IPS-18a (cell line): ENCODE results near the gene VPS9D1.

Source experiments
- H3K27ac ChIP-seq: one replicate; pipeline ENCODE4 v1.5.1; 2013; ENCODE audit warnings: low read length
- H3K27me3 ChIP-seq: one replicate; pipeline ENCODE4 v1.6.1; 2013; ENCODE audit warnings: mild to moderate bottlenecking, low read length; ENCODE audit not compliant: control insufficient read depth, insufficient read depth
- H3K36me3 ChIP-seq: one replicate; pipeline ENCODE4 v1.6.1; 2013; ENCODE audit warnings: low read depth, low read length; ENCODE audit not compliant: control insufficient read depth
- H3K4me1 ChIP-seq: one replicate; pipeline ENCODE4 v1.6.1; 2013; ENCODE audit warnings: low read depth, low read length; ENCODE audit not compliant: control insufficient read depth
- H3K4me3 ChIP-seq: one replicate; pipeline ENCODE4 v1.5.1; 2013; ENCODE audit warnings: low read length
- H3K9ac ChIP-seq: one replicate; pipeline ENCODE4 v1.6.1; 2013; ENCODE audit warnings: mild to moderate bottlenecking, low read length, moderate library complexity
- H3K9me3 ChIP-seq: one replicate; pipeline ENCODE4 v1.6.1; 2013; ENCODE audit warnings: low read depth, low read length; ENCODE audit not compliant: control insufficient read depth

The VPS9D1 gene

DNA sequence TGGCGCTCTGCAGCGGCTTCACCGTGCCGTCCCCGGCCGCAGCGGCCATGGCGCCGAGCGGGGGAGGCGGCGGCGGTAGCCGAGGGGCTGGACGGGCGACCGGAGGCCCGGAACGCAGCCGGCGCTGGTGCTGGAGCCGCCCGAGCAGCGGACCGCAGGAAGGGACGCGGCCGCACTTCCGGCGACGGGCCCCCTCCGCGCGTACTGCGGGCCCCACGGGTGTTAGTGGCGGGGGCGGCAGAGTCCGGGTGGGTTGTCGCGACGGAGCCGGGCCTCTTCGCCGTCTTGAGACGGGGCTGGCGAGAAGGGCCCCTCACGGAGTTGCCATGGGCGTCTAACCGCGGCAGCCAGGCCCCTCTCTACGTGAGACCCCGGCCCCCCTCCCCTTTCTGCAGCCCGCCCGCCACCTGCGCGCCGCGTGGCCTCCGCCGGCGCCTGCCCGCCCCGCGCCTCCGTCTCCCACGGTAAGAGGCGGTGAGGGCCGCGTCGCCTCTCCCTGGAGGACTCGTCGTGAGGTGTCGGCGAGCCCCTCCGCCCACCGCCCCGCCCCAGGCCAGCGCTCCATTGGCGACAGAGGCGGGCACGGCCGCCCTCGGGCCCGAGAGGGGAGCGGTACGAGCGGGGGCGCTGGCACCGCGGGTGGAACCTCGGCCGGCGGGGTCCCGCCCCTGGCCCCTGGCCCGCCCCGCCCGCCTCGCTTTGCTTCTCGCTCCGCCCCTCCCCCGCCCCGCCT, at the start of gene VPS9D1, which contains the start of gene ZNF276:
Gene VPS9D1, minus strand, starts transcription at position 86 of the 733 bp plus-strand sequence. Its CDS starts 37 bp downstream, at position 49.
Gene ZNF276, plus strand, starts transcription at position 725 of the 733 bp plus-strand sequence. CDS start 104 bp downstream, outside the sequence.
- peaks cover 45% of the 10 kb centered on the region for H3K27me3 ChIP-seq
- H3K36me3 ChIP-seq: peaks cover 5% of the 10 kb centered on the region
- peak within 1 kb of the TSS; percentile 50 for H3K9ac ChIP-seq
- no peak within 1 kb of the TSS for H3K27ac ChIP-seq
- H3K9me3 ChIP-seq: no peaks in the 10 kb centered on the region
- H3K4me3 ChIP-seq: peak within 1 kb of the TSS; percentile 66
- H3K4me1 ChIP-seq: no peaks in the 10 kb centered on the region

DNA sequence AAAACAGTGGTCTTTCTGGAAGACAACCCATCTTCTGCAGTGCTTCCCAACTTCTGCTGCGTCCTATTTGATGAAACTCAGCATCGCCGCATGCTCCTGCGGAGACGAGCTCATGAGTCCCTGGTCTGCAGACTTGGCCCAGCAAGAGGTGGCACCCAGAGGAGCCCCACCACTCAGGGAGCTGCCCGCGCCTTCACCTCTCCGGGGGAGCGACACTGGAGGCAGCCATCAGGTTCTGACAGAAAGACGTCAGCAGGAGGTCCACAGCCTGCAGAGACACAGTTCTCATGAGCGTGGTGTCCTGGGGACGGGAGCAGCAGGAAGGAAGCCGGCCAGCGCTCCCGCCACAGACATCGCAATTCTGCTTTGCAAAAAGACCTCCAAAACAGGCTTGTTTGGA, 49.7 kb upstream of the VPS9D1 start:
- H3K27me3 ChIP-seq: no peaks in the 10 kb centered on the region
- H3K9ac ChIP-seq: no peak overlapping the region
- no peak overlapping the region for H3K27ac ChIP-seq
- no peaks in the 10 kb centered on the region for H3K9me3 ChIP-seq
- no peak overlapping the region for H3K4me3 ChIP-seq
- H3K36me3 ChIP-seq: peaks cover 77% of the 10 kb centered on the region
- H3K4me1 ChIP-seq: no peaks in the 10 kb centered on the region

- no peak overlapping the region for H3K4me3 ChIP-seq
- no peak overlapping the region for H3K27ac ChIP-seq
- H3K36me3 ChIP-seq: peaks cover 74% of the 10 kb centered on the region
- no peaks in the 10 kb centered on the region for H3K9me3 ChIP-seq
- no peaks in the 10 kb centered on the region for H3K27me3 ChIP-seq
- no peaks in the 10 kb centered on the region for H3K4me1 ChIP-seq
- H3K9ac ChIP-seq: no peak overlapping the region
Measured at GRCh38 chr16:89765292-89765830, 44.7 kb upstream of the VPS9D1 start.

- H3K4me3 ChIP-seq: no peak overlapping the region
- no peaks in the 10 kb centered on the region for H3K27me3 ChIP-seq
- H3K9ac ChIP-seq: no peak overlapping the region
- H3K27ac ChIP-seq: no peak overlapping the region
- peaks cover 72% of the 10 kb centered on the region for H3K36me3 ChIP-seq
- no peaks in the 10 kb centered on the region for H3K9me3 ChIP-seq
- no peaks in the 10 kb centered on the region for H3K4me1 ChIP-seq
Measured at GRCh38 chr16:89764711-89765201, 44.1 kb upstream of the VPS9D1 start.

DNA sequence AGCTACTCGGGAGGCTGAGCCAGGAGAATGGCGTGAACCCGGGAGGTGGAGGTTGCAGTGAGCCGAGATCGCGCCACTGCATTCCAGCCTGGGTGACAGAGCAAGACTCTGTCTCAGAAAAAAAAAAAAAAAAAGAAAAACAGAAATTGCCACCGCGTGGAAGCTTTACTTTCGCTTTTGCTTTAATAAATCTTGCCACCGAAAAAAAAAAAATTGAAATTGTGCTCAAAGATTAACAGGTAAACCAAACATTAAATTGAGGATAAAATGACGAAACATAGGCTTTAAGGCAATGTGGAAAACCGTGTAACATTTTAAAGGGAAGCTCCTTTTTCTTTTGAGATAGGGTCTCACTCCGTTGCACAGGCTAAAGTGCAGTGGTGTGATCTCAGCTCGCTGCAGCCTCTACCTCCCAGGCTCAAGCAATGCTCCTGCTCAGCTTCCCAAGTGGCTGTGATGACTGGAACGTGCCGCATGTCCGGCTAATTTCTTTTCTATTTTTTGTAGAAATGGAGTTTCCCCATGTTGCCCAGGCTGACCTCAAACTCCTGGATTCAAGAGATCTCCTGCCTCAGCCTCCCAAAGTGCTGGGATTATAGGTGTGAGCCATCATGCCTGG, 40.7 kb upstream of the VPS9D1 start:
- Histone ChIP-seq H3K27ac (no peak overlapping the region), H3K27me3 (no peaks in the 10 kb centered on the region), H3K4me3 (no peak overlapping the region), H3K4me1 (no peaks in the 10 kb centered on the region), H3K9me3 (no peaks in the 10 kb centered on the region), H3K36me3 (peaks cover 77% of the 10 kb centered on the region), H3K9ac (no peak overlapping the region)

- no peaks in the 10 kb centered on the region for H3K9me3 ChIP-seq
- no peak overlapping the region for H3K27ac ChIP-seq
- no peak overlapping the region for H3K4me3 ChIP-seq
- no peaks in the 10 kb centered on the region for H3K27me3 ChIP-seq
- no peak overlapping the region for H3K9ac ChIP-seq
- H3K4me1 ChIP-seq: no peaks in the 10 kb centered on the region
- peaks cover 75% of the 10 kb centered on the region for H3K36me3 ChIP-seq
Measured at GRCh38 chr16:89759746-89760340, 39.1 kb upstream of the VPS9D1 start.

- Histone ChIP-seq H3K9ac (no peak overlapping the region), H3K4me3 (no peak overlapping the region), H3K36me3 (peaks cover 64% of the 10 kb centered on the region), H3K27me3 (no peaks in the 10 kb centered on the region), H3K4me1 (no peaks in the 10 kb centered on the region), H3K9me3 (no peaks in the 10 kb centered on the region), H3K27ac (no peak overlapping the region)
Measured at GRCh38 chr16:89749637-89750036, 28.9 kb upstream of the VPS9D1 start.

DNA sequence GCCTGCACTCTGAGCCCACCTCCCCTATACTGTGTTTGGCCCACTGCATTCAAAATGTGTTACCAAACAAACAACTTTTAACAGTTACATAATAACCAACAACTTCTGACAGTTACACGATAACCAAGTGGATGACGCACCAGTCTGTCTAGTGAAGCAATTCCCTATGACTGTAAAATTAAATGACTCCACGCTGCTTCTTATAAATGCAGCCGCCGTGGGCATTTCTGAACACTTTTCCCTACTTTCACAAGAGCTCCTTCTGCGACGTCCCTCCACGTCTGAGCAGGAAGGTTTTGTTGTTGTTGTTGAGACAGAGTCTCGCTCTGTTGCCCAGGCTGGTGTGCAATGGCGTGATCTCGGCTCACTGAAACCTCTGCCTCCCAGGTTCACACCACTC, 28.2 kb upstream of the VPS9D1 start:
- Histone ChIP-seq H3K4me3 (no peak overlapping the region), H3K27me3 (no peaks in the 10 kb centered on the region), H3K27ac (no peak overlapping the region), H3K9me3 (no peaks in the 10 kb centered on the region), H3K4me1 (no peaks in the 10 kb centered on the region), H3K36me3 (peaks cover 71% of the 10 kb centered on the region), H3K9ac (no peak overlapping the region)

DNA sequence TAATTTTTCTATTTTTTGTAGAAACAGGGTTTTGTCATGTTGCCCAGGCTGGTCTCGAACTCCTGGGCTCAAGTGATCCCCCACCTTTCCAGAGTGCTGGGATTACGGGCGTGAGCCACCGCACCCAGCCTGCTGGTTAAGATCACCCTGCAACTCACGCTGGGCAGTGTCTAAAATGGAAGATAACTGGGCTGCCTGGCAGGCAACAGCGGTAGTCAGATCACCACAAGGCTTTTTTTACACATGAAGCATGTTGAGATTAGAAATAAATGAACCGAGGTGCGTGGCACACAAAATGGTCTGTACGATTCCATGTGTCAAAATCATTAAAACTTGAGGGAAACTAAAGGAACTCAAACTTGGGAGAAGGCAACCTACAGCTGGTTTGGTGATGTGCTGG, 27.4 kb upstream of the VPS9D1 start:
- no peaks in the 10 kb centered on the region for H3K9me3 ChIP-seq
- no peak overlapping the region for H3K27ac ChIP-seq
- no peaks in the 10 kb centered on the region for H3K4me1 ChIP-seq
- no peaks in the 10 kb centered on the region for H3K27me3 ChIP-seq
- H3K9ac ChIP-seq: no peak overlapping the region
- H3K4me3 ChIP-seq: no peak overlapping the region
- peaks cover 72% of the 10 kb centered on the region for H3K36me3 ChIP-seq

- H3K27me3 ChIP-seq: no peaks in the 10 kb centered on the region
- no peaks in the 10 kb centered on the region for H3K9me3 ChIP-seq
- no peaks in the 10 kb centered on the region for H3K4me1 ChIP-seq
- H3K4me3 ChIP-seq: no peak overlapping the region
- no peak overlapping the region for H3K27ac ChIP-seq
- peaks cover 68% of the 10 kb centered on the region for H3K36me3 ChIP-seq
- no peak overlapping the region for H3K9ac ChIP-seq
Measured at GRCh38 chr16:89746043-89746442, 25.3 kb upstream of the VPS9D1 start.

GRCh38 chr16:89744813-89745212, 24.1 kb upstream of the VPS9D1 start:
- no peak overlapping the region for H3K4me3 ChIP-seq
- no peaks in the 10 kb centered on the region for H3K4me1 ChIP-seq
- no peaks in the 10 kb centered on the region for H3K27me3 ChIP-seq
- no peaks in the 10 kb centered on the region for H3K9me3 ChIP-seq
- H3K27ac ChIP-seq: no peak overlapping the region
- H3K36me3 ChIP-seq: peaks cover 72% of the 10 kb centered on the region
- no peak overlapping the region for H3K9ac ChIP-seq
